Measurements from ENCODE around the gene SKP1.

DNA sequence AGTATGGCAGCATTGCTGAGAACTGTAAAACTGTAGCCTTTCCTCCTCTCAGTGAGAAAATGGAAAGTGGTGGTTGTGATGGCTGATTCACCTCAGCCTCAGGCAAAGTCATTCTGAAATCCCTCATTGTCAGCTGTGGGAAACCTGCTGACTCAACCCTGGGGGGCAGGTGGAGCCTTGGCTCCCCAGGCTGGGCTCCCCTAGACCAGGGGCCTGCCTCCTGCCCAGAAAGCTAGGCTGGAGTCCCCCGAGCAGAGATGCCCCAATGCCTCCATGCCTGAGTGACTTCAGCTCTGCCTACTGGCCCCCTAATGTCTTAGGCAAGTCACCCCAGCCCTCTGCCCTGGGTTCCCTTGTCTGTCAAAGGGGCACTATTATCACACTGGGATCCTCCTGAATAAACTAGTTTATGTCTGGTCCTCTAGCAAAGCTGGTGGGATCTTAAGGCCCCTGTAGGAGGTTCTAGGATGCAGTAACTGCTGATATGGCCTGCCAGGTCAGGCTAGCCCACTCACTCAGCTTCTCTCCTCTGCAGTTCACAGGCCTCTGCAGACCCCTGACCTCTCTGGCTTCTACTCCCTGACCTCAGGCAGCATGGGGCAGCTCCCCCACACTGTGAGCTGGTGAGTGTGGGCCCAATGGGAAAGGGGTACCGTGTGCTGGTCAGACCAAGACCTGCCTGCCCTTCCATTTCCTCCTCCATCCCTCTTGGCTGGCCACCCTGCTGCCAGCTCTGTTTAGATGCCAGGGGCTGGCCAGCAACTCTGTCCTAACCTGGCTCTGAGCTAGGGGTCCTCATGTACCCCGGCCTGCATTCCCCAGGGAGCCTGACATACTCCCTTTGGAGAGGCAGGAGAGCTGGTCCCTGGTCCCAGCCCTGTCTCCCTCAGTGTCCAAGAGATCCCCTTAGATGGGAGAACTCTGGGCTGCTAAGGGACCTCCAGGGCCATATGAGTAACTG lies 38.1 kb downstream of the SKP1 start:
- no peak for TF ChIP-seq EZH2 (IDR thresholded peaks at IDR 0.05; ENCODE audit: borderline replicate concordance, low read depth, low read length, severe bottlenecking)
- TF ChIP-seq, protein P1, sequence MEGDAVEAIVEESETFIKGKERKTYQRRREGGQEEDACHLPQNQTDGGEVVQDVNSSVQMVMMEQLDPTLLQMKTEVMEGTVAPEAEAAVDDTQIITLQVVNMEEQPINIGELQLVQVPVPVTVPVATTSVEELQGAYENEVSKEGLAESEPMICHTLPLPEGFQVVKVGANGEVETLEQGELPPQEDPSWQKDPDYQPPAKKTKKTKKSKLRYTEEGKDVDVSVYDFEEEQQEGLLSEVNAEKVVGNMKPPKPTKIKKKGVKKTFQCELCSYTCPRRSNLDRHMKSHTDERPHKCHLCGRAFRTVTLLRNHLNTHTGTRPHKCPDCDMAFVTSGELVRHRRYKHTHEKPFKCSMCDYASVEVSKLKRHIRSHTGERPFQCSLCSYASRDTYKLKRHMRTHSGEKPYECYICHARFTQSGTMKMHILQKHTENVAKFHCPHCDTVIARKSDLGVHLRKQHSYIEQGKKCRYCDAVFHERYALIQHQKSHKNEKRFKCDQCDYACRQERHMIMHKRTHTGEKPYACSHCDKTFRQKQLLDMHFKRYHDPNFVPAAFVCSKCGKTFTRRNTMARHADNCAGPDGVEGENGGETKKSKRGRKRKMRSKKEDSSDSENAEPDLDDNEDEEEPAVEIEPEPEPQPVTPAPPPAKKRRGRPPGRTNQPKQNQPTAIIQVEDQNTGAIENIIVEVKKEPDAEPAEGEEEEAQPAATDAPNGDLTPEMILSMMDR (IDR thresholded peaks at IDR 0.05; ENCODE audit: borderline replicate concordance, extremely low read depth, low read length, poor library complexity, severe bottlenecking) = no peak
